ENCODE data around the gene MRPL55.

The MRPL55 gene

GRCh38 chr1:228088586-228089498 lies 20.3 kb downstream of the MRPL55 start:
- H3K27ac ChIP-seq (ENCODE audit: low read depth, low read length, poor library complexity, severe bottlenecking), result no peak overlapping the region
- peaks cover 53% of the 10 kb centered on the region for H3K36me3 ChIP-seq (ENCODE audit: insufficient read depth, low read length)
- H3F3A ChIP-seq (ENCODE audit: insufficient read depth, low read length), result no peaks in the 10 kb centered on the region
- no peak overlapping the region for H2AFZ ChIP-seq (ENCODE audit: low read length)
- no peak overlapping the region for H3K4me3 ChIP-seq (ENCODE audit: low read depth, low read length, poor library complexity, severe bottlenecking)
- no peaks in the 10 kb centered on the region for H4K20me1 ChIP-seq (ENCODE audit: insufficient read depth, low read length)
- H3K9ac ChIP-seq (ENCODE audit: low read length), result no peak overlapping the region
- H3K27me3 ChIP-seq (ENCODE audit: insufficient read depth, low read length), result no peaks in the 10 kb centered on the region
- H3K4me2 ChIP-seq (ENCODE audit: low read length), result peak overlapping the region; percentile 21; the same call in 1 of the 2 replicates
- H3K79me2 ChIP-seq (ENCODE audit: insufficient read depth, low read length), result peaks cover 100% of the 10 kb centered on the region
- TF ChIP-seq, protein P1, sequence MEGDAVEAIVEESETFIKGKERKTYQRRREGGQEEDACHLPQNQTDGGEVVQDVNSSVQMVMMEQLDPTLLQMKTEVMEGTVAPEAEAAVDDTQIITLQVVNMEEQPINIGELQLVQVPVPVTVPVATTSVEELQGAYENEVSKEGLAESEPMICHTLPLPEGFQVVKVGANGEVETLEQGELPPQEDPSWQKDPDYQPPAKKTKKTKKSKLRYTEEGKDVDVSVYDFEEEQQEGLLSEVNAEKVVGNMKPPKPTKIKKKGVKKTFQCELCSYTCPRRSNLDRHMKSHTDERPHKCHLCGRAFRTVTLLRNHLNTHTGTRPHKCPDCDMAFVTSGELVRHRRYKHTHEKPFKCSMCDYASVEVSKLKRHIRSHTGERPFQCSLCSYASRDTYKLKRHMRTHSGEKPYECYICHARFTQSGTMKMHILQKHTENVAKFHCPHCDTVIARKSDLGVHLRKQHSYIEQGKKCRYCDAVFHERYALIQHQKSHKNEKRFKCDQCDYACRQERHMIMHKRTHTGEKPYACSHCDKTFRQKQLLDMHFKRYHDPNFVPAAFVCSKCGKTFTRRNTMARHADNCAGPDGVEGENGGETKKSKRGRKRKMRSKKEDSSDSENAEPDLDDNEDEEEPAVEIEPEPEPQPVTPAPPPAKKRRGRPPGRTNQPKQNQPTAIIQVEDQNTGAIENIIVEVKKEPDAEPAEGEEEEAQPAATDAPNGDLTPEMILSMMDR (IDR thresholded peaks at IDR 0.05; ENCODE audit: low read length), result no peak
- no peaks in the 10 kb centered on the region for H3K9me2 ChIP-seq (ENCODE audit: low read depth, low read length)
- peaks cover 3% of the 10 kb centered on the region; the same call in 1 of the 2 replicates for H3K9me3 ChIP-seq (ENCODE audit: low read length)
- peaks cover 67% of the 10 kb centered on the region for H3K4me1 ChIP-seq (ENCODE audit: insufficient read depth, low read length, severe bottlenecking)

GRCh38 chr1:228087771-228088251 lies 21.3 kb downstream of the MRPL55 start:
- TF ChIP-seq, protein P1 (IDR thresholded peaks at IDR 0.05; ENCODE audit: low read length), result no peak
- no peak for TF ChIP-seq EZH2 (IDR thresholded peaks at IDR 0.05; ENCODE audit: borderline replicate concordance, low read length)
- Histone ChIP-seq H3K27me3 (ENCODE audit: insufficient read depth, low read length) (no peaks in the 10 kb centered on the region), H3K4me2 (ENCODE audit: low read length) (peak overlapping the region; percentile 32; the same call in 1 of the 2 replicates), H4K20me1 (ENCODE audit: insufficient read depth, low read length) (no peaks in the 10 kb centered on the region), H3F3A (ENCODE audit: insufficient read depth, low read length) (no peaks in the 10 kb centered on the region), H3K9ac (ENCODE audit: low read length) (no peak overlapping the region), H2AFZ (ENCODE audit: low read length) (no peak overlapping the region), H3K9me3 (ENCODE audit: low read length) (peaks cover 3% of the 10 kb centered on the region; the same call in 1 of the 2 replicates), H3K36me3 (ENCODE audit: insufficient read depth, low read length) (peaks cover 42% of the 10 kb centered on the region), H3K27ac (ENCODE audit: low read depth, low read length, poor library complexity, severe bottlenecking) (no peak overlapping the region), H3K79me2 (ENCODE audit: insufficient read depth, low read length) (peaks cover 100% of the 10 kb centered on the region), H3K9me2 (ENCODE audit: low read depth, low read length) (no peaks in the 10 kb centered on the region), H3K4me3 (ENCODE audit: low read depth, low read length, poor library complexity, severe bottlenecking) (no peak overlapping the region), H3K4me1 (ENCODE audit: insufficient read depth, low read length, severe bottlenecking) (peaks cover 68% of the 10 kb centered on the region)

GRCh38 chr1:228085287-228085951 lies 23.7 kb downstream of the MRPL55 start:
- Histone ChIP-seq H3K27ac (ENCODE audit: low read depth, low read length, poor library complexity, severe bottlenecking) (no peak overlapping the region), H3K9me2 (ENCODE audit: low read depth, low read length) (no peaks in the 10 kb centered on the region), H3K9me3 (ENCODE audit: low read length) (no peaks in the 10 kb centered on the region), H3K79me2 (ENCODE audit: insufficient read depth, low read length) (peaks cover 79% of the 10 kb centered on the region), H3K27me3 (ENCODE audit: insufficient read depth, low read length) (no peaks in the 10 kb centered on the region), H4K20me1 (ENCODE audit: insufficient read depth, low read length) (no peaks in the 10 kb centered on the region), H3K4me3 (ENCODE audit: low read depth, low read length, poor library complexity, severe bottlenecking) (peak overlapping the region; percentile 92), H3K4me1 (ENCODE audit: insufficient read depth, low read length, severe bottlenecking) (peaks cover 76% of the 10 kb centered on the region), H2AFZ (ENCODE audit: low read length) (no peak overlapping the region), H3K4me2 (ENCODE audit: low read length) (peak overlapping the region; percentile 96), H3K9ac (ENCODE audit: low read length) (peak overlapping the region; percentile 89; the same call in 1 of the 2 replicates), H3F3A (ENCODE audit: insufficient read depth, low read length) (no peaks in the 10 kb centered on the region), H3K36me3 (ENCODE audit: insufficient read depth, low read length) (peaks cover 18% of the 10 kb centered on the region)
- TF ChIP-seq, protein P1 (IDR thresholded peaks at IDR 0.05; ENCODE audit: low read length), result no peak
- TF ChIP-seq EZH2 (IDR thresholded peaks at IDR 0.05; ENCODE audit: borderline replicate concordance, low read length), result no peak

Data from OCI-LY1 (cell line).